GM18520 (cell line): ENCODE results near the gene ZSCAN20.
"Not testable (repeated sequence)": the region's sequence is repeated elsewhere in the genome, so short reads cannot be mapped to it uniquely, and the experiment has no call there.

Source experiments
- ATAC-seq: cut with Tn5 transposase; IDR thresholded peaks from one replicate; pipeline ENCODE4 v1.9.1; 2021; ENCODE audit not compliant: unreplicated experiment

Gene ZSCAN20

GRCh38 chr1:33473900-33474299 is 1.5 kb downstream of the ZSCAN20 start:
- ATAC-seq: no peak

DNA sequence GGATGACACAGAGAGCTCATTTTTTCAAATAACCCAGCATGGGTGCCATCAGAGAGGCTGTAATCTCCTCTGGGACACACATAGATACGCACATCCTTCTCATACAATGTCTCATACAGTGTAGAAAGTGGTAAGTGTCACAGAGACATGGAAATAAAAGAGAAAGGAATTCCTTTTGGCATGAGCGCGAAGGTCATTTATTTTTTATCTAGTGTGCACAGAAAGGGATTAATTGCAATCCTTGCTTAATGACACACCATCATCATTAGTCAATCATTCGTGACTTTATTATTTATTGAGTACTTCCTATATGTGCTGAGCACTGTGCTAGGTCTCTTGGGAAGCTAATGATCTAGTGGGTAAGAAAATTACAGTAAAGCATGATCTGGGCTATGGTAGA is 5.0 kb downstream of the ZSCAN20 start:
- ATAC-seq: no peak

DNA sequence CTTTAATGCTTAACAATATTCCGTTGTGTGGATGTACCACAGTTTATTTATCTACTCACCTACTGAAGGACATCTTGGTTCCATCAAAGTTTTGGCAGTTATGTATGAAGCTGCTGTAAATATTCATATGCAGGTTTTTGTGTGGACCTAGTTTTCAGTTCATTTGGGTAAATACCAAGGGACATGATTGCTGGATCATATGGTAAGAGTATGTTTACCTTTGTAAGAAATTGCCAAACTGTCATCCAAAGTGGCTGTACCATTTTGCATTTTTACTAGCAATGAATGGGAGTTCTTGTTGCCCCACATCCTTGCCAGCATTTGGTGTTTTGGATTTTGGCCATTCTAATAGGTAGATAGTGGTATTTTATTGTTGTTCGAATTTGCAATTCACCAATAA is 10.0 kb downstream of the ZSCAN20 start:
- no peak for ATAC-seq

GRCh38 chr1:33488624-33489023 is 16.2 kb downstream of the ZSCAN20 start:
- no peak for ATAC-seq

DNA sequence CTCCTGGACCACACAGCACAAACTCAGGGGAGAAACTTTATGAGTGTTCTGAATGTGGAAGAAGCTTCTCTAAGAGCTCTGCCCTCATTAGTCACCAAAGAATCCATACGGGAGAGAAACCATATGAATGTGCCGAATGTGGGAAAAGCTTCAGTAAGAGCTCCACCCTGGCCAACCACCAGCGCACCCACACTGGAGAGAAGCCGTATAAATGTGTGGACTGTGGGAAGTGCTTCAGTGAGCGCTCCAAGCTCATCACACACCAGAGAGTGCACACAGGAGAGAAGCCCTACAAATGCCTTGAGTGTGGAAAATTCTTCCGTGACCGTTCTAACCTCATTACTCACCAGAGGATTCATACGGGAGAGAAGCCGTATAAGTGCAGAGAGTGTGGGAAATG is 22.5 kb downstream of the ZSCAN20 start:
- ATAC-seq: no peak

- ATAC-seq: no peak
These were observed 25.0 kb downstream of the ZSCAN20 start for GRCh38 chr1:33497410-33497809.

DNA sequence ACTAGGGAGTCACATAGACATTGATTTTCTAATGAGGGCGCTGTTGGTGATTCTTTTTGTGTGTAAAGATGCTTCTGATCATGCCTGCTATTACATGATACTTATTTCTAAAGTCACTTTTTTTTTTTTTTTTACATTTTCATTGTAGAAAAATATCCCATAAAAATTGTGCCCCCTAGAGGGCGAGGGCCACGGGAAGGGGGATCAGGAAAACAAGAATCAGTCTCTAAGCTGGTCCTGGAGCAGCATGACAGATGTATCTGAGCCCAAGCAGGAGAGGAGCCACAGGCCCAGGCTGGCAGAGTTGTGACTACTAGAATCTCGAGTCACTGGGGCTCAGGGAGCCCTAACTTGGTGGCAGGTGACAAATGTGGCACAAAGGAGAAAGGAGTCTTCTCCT is 28.1 kb downstream of the ZSCAN20 start:
- no peak for ATAC-seq

DNA sequence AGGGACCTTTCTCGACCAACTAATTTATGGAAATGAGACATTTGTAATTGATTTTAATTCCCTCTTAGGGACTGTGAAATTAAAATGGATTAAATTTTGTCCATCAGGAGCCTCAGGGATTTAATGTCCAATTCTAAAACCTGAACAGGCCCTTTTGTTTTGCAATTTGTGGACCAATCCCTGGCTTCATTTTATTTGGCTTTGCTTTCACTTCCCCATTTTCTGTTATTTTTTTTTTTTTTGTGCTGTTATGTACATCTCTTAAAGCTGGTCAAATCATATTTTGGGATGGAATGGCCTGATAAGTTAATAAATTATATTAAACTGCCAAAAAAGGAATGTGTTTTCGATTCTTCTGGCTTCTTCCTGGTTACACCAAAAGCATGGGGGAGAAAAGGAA is 28.9 kb downstream of the ZSCAN20 start:
- no peak for ATAC-seq

DNA sequence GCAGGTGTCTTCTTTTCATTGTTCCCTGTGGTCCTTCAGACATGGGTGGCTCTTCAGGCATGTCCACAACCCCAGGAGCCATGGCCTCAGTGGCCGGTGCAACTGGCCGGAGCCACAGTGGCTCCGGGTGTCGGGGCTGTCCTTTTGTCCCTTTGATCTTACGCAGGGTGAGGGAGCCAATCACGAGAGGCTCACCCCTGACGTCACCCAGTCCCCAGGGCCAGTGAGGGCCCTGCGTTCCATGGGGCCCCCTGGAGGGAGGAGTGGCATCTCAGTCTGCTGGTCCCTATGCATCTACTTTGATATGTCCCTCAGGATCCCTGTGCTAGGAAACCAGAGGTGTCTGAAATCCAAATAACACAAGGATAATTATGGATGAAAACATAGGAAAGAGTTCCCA is 29.3 kb downstream of the ZSCAN20 start:
- no peak for ATAC-seq

DNA sequence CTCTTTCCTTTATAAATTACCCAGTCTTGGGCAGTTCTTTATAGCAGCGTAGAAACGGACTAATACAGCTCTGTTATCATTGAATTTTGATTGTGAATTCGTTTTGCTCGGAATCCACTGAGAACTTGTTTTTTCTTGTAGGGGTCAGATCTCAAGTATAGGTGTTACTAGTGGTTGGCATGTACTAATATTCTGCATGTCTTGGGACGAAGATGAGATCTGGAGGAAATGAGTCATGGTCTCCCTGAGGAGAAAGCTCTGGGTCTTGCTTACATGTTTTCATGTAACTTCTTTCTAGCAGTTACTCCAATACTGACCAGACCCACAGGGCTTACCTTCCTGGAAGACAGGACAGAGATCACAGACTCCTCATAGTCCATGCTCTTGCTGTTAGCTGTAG is 30.3 kb downstream of the ZSCAN20 start:
- ATAC-seq: no peak

DNA sequence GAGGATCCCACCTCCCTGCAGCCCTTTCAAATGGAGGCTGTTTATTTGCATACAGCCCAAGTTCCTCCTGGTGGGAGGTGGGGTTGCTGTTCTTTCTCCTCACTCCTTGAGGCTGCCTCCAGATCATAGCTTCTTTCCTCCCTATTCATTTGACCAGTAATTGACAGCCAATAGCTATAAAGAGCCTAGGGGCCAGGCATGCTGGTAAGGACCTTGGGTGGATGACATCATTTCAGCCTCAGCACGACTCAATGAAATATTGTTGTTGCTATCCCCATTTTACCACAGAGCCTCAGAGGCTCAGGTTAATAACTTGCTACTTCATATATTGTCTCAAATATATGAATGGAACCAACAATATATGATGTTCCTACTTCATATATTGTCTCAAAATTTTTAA is 31.1 kb downstream of the ZSCAN20 start:
- no peak for ATAC-seq

- ATAC-seq: no peak
These were observed 35.2 kb downstream of the ZSCAN20 start for GRCh38 chr1:33507661-33508060.

GRCh38 chr1:33508151-33508550 is 35.7 kb downstream of the ZSCAN20 start:
- ATAC-seq: no peak

DNA sequence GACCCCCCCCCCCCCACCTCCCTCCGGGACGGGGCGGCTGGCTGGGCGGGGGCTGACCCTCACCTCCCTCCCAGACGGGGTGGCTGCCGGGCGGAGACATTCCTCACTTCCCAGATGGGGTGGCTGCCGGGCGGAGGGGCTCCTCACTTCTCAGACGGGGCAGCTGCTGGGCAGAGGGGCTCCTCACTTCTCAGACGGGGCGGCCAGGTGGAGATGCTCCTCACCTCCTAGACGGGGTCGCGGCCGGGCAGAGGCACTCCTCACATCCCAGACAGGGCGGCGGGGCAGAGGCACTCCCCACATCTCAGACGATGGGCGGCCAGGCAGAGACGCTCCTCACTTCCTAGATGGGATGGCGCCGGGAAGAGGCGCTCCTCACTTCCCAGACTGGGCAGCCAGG is 36.8 kb downstream of the ZSCAN20 start:
- not testable (repeated sequence) for ATAC-seq

GRCh38 chr1:33512226-33513011 is 40.0 kb downstream of the ZSCAN20 start:
- ATAC-seq: no peak

DNA sequence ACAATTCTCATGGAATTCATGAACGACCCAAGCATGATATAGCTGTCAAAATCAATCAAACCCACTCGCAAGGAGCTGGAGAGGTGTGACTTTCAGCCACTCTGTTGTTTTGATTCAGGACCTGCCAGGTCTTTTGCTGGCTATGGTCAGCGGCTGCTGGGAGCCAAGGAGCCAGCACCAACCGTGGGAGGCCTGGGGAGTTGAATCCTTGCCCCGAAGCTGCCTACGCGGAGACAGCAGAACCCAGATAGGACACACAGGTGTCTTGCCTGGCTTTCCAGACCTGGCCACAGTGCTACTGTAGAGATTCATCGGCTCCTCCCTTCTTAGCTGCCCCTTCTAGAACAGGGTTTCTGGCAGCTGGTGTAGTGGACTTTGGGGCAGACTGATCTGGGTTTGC is 42.7 kb downstream of the ZSCAN20 start:
- ATAC-seq: no peak

DNA sequence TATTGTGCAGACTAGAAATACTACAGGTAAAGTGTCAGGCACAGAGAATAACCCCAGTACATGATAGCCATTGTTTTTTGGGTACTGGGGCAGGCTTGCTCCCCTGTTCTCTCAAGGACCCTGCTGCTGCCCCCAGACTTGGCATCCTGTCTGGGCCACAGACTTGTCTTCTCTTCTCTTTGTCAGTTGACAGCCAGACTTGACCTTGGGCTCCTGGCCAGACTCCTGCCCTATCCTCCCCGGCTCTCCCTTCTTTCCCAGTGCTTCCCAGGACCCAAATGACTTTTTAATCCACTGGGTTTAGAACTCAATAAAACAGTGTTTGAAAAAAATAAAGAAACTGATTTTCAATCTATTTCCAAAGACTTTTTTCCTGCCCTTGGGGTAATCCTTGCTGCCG is 43.2 kb downstream of the ZSCAN20 start:
- no peak for ATAC-seq

- no peak for ATAC-seq
These were observed 44.0 kb downstream of the ZSCAN20 start for GRCh38 chr1:33516428-33516827.

GRCh38 chr1:33516891-33517567 is 44.6 kb downstream of the ZSCAN20 start:
- ATAC-seq: no peak

DNA sequence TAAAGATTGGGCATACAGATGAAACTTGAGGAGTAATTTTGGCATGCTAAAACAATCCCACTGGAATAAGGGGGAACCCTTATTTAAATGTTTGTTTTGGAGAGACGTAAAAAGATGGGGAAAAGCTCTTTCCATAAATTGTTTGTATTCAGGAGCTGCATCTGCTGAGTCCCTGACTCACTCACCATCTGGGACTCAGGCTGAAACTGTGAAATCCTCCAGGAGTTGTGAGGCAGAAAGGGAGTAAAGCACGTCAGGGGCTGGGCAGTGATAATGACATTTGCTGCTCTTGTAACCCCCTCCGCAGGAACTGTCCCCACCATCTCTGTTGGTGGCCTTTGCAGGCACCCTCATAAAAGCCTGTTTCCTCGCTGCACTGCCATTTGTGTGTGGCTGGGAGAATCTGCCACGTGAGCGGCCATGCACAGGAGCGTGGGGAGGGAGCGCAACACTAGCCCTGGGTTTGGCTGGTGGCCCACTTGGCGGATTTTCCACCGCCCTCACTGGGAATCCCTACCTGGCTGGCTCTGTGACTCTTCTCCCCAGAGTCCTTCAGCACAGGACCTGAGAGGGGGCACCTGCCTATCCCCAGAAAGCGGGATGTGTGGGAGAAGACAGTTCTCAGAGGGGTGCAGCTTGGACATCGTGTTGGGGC is 45.3 kb downstream of the ZSCAN20 start:
- no peak for ATAC-seq

- ATAC-seq: no peak
These were observed 46.9 kb downstream of the ZSCAN20 start for GRCh38 chr1:33519240-33519884.

DNA sequence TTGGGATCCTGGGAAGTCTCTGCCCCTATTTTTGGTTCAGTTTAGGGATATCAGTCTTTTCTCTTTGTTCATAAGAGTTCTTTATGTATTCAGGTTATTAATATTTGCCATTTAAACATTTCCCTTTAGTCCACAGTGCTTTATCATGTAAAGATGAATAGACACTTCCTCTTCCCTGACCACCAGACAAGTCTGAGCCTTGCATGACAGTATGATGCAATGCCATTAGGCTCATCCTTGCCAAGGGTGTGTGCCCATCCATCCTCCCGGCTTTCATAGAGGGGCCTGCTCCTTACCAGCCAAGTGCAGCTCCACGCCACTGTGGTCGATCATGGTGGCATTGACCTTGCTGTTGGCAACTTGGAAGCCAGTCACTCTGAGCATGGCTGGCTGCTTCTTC is 52.1 kb downstream of the ZSCAN20 start:
- no peak for ATAC-seq
